HG02798 (cell line): Measurements from ENCODE around the gene EGFL7.

ENCODE experiments used
- ATAC-seq: cut with Tn5 transposase; IDR thresholded peaks from one replicate; pipeline ENCODE4 v1.9.1; 2021; ENCODE audit warnings: mild to moderate bottlenecking; ENCODE audit not compliant: unreplicated experiment, poor library complexity

Gene EGFL7

GRCh38 chr9:136671646-136672430, 9.1 kb downstream of the EGFL7 start:
- no peak for ATAC-seq

- ATAC-seq: no peak
These were observed 9.8 kb downstream of the EGFL7 start for GRCh38 chr9:136672431-136673087.

- ATAC-seq: no peak
These were observed 10.6 kb downstream of the EGFL7 start for GRCh38 chr9:136673088-136673974.

- ATAC-seq: no peak
These were observed 11.5 kb downstream of the EGFL7 start for GRCh38 chr9:136673975-136674785.

- no peak for ATAC-seq
These were observed 12.2 kb downstream of the EGFL7 start for GRCh38 chr9:136674786-136675349.

- no peak for ATAC-seq
These were observed 13.0 kb downstream of the EGFL7 start for GRCh38 chr9:136675477-136676296.

GRCh38 chr9:136676297-136676794, 13.6 kb downstream of the EGFL7 start:
- ATAC-seq: no peak

GRCh38 chr9:136676920-136677686, 14.4 kb downstream of the EGFL7 start:
- no peak for ATAC-seq

GRCh38 chr9:136678034-136678433, 15.3 kb downstream of the EGFL7 start:
- no peak for ATAC-seq

GRCh38 chr9:136678624-136679023, 15.9 kb downstream of the EGFL7 start:
- ATAC-seq: no peak

GRCh38 chr9:136679431-136679941, 16.8 kb downstream of the EGFL7 start:
- no peak for ATAC-seq

GRCh38 chr9:136681029-136681428, 18.3 kb downstream of the EGFL7 start:
- no peak for ATAC-seq

GRCh38 chr9:136681945-136682699, 19.4 kb downstream of the EGFL7 start:
- no peak for ATAC-seq

- no peak for ATAC-seq
These were observed 20.0 kb downstream of the EGFL7 start for GRCh38 chr9:136682710-136683109.

GRCh38 chr9:136683173-136683745, 20.5 kb downstream of the EGFL7 start:
- no peak for ATAC-seq

GRCh38 chr9:136683755-136684154, 21.0 kb downstream of the EGFL7 start:
- no peak for ATAC-seq

- ATAC-seq: no peak
These were observed 21.6 kb downstream of the EGFL7 start for GRCh38 chr9:136684339-136684738.
